ENCODE measurements around the gene ARAP1.

Gene ARAP1

DNA sequence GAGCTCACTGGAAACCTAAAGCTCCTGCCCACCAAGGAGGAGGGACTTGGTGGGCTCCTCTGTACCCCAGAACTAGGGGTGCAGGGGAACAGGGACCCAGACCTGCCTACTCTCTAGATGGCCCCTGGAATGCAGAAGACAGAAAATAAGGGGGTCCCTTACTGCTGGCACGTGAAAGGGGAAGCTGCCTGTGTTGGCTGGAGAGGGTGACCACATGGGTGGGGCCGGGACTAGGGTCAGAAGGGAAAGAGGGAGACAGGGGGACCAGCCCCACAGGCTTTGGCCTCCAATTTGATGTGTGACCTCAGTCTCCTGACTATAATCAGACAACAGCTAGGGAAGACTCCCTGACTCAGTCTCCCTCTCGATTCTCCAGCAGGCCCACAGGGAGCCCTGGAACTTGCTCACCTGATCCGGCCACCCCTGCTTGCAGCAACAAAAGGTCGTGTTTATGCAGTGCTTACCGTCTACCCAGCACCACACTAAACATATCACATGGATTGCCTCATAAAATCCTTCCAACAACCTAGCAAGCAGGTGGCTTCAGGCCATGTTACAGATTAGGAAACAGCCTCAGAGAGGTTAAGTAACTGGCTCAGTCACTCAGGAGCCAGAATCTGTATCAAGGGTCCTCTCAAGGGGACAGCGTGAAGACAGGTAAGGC lies 10.2 kb downstream of the ARAP1 start:
- DNase-seq = no peak

DNA sequence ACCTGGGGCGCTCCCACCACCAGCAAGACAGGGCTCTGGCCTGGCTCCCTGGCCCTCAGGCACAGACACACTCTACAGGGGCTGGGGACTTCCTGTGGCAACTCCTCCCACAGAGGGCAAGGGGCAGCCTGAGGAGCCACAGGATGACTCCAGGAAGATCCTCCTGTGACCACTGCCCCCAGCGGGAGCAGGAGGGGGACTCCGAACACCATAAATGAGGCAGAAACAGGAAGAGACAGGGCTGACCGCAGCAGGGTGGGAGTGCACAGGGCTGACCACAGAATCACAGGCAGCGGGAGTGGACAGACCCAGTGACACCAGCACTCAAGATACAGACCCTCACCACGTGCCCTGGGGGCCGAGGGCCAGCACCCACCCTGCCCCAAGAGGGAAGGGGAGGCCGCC lies 10.8 kb downstream of the ARAP1 start:
- no peak for DNase-seq

DNA sequence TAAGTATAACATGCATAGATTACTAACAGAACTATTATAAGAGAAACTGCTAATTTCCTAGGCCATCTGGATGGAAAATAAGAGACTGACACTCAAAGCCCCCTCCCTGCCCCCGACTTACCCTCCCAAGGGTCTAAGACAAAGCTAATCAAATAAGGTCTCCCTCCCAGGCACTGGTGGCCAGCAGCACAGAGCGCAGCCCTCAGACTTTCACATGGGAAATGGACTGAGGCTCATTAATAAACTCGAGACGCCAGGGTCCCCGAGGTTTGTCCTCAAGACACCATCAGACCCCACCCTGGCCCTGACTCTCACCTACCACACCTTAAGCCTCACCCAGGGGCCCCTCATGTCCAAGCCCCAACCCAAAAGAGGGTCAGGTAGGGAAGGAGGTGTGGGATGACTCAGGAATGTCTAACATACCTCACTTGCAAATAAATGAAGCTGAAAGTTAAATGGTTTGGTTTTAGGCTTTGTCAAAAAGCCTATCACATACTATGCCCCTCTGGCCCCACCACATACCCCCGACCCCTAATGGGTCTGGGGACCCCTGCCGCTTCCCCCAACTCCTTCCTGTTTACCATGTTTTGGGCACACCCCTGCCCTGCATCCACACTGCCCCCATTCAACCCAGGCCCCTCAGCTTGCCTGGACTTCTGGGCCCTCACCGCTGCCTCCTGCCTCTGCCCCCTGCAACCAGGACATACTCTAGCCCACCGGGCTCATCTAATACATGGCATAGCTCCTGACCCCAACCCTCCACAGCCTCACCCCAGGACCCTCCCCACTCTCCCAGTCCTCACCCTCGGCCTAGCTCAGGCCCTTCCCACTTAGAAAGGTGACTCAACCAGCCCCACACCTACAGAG lies 11.4 kb downstream of the ARAP1 start:
- DNase-seq = no peak

- no peak for DNase-seq
These were observed 12.2 kb downstream of the ARAP1 start for GRCh38 chr11:72740060-72740424.

- DNase-seq = no peak
These were observed 12.8 kb downstream of the ARAP1 start for GRCh38 chr11:72739240-72740059.

DNA sequence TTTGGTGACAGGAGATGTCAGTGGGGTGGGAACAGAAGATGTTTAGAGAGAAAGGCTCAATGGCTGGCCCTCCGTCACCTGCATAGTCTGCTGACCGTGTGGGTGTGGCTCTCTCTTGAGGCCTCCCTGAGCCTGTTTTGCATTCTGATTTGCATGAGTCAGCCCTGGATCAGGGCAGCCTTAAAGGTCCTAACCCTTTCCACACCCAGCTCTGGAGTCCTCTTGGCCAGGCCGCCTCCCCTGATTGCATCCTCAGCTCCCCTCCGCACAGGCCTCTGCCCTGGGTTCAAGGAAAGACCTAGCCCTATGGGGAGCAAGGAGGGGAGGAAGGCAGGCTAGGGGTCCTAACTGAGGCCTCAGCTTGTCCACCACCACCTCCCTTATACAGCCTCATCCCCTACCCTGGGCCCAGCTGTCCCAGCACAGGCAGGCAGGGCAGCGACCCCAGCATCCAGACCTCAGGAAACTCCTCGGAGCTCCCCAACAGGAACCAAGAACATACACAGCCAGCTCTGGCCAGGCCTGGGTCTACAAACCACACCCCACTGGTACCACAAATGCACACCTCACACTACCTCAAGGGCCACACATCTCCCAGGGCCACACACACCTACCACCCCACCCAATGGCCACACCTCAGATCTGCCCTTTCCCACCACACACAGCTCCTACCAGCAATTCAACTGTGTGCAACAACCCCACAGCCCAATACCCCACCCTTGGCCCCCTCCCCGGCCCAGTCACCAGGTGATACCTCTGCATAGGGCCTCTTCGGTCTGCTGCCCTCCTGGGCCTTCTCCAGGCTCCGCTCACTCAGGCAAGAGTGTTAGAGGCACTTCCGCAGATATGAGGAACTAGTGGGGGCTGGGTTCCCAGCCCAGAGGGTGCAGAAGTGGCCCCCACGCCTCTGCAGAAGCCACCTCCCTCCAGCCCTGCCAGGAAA lies 13.7 kb downstream of the ARAP1 start:
- no peak for DNase-seq

- DNase-seq = no peak
These were observed 14.9 kb downstream of the ARAP1 start for GRCh38 chr11:72737336-72737735.

GRCh38 chr11:72736452-72737069 lies 15.6 kb downstream of the ARAP1 start:
- DNase-seq = peak; percentile 79

DNA sequence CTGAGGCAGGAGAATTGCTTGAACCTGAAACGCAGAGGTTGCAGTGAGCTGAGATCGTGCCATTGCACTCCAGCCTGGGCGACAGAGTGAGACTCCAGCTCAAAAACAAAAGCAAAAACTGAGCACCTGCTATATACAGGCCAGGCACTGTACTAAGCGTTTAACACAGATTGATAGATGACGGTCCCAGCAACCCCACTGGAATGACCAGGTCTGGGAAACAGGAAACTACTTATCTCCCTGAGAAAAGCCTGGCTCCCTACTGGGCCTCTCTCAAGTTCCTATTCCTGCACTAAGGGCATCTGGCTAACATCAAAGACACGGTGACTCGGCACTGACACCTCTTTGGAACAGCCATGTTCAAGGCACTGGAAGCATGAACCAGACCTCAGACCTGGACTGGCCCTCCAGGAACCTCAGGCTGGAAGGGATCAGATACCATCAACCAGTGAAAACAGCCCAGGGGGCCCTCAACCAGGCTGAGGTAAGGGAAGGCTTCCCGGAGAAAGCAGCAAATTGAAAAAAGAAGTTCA lies 16.6 kb downstream of the ARAP1 start:
- no peak for DNase-seq

DNA sequence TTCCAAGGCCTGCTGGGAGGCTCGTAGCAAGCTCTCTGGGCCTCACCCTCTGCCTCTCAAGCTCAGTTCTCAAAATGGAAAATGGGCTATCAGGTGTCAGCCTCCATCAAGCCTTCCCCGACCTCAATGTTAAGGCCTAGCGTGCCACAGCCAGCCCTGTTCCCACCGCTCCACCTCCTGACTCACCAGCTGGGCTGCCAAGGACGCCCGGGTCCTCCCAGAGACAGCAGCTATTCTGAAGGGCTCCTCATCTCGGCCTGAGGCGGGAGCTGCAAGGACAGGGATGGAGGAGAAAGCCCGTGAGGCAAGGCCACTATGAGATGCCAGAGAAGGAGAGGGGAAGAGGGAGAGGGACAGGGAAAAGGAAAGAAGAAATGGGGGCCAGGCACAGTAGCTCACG lies 19.9 kb downstream of the ARAP1 start:
- no peak for DNase-seq

DNA sequence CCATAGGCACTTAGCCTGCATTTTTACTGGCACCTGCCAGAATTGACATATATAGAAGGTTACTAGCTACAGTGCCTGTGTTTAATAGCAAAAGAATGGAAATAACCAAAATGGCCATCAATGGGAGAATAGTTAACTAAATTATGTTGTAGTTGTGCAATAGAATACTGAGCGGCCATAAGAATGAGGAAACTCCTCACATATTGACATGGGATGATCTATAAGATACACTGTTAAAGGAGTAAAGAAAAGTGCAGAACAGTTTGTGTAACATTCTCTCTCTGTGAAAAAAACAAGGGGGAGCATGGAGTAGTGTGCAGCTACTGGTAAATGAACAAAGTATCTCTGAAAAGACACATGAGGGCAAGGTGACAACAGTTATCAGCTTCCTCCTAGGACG lies 21.5 kb downstream of the ARAP1 start:
- no peak for DNase-seq

DNA sequence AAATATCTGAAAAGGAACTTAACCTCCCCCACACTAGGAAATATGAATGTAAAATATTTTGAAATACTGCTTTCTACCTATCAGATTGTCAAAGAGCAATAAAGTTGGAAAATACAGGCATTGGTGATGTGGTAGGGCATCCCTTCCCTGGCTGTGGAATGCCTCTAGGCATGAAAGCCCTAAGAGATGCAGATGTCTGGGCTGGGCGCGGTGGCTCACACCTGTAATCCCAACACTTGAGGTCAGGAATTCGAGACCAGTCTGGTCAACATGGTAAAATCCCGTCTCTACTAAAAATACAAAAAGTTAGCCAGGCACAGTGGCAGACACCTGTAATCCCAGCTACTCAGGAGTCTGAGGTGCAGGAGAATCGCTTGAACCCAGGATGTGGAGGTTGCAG lies 22.0 kb downstream of the ARAP1 start:
- DNase-seq = no peak

- no peak for DNase-seq
These were observed 24.7 kb downstream of the ARAP1 start for GRCh38 chr11:72727521-72727920.

GRCh38 chr11:72726266-72727220 lies 25.7 kb downstream of the ARAP1 start:
- no peak for DNase-seq

DNA sequence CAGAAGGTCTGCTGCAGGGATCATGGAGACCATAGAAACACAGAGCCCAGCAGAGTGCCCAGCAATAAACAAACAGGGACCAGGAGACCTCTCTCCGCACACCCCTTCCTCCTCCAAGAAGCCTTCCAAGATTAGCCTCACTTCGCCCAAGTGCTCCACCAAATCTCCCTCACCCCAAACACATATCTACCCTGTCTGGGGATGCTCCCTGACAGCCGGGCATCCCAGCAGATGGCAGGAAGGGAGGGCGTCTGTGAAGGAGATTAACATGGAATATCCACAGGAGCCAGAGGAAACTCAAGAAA lies 26.5 kb downstream of the ARAP1 start:
- DNase-seq = no peak

- DNase-seq = peak; percentile 83
These were observed 27.1 kb downstream of the ARAP1 start for GRCh38 chr11:72724851-72725723.

- no peak for DNase-seq
These were observed 28.1 kb downstream of the ARAP1 start for GRCh38 chr11:72724021-72724551.

DNA sequence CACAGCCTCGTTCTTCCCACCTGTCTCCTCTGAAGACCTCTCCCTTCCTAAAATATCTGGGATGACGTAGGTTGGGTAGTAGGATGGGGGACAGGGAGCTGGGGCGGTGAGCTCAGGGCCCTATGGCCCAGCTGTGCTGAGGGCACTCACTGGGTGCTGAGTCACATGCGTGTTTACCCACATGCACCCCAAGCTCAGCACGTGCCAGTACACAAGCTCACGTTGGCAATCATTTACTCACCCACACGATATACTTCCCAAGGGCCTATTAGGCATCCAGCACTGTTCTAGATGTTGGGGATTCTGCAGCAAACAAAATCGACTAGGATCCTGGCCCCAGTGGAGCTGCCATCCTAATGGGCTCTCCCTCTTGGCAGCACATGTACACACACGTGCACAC lies 28.7 kb downstream of the ARAP1 start:
- DNase-seq = no peak

DNA sequence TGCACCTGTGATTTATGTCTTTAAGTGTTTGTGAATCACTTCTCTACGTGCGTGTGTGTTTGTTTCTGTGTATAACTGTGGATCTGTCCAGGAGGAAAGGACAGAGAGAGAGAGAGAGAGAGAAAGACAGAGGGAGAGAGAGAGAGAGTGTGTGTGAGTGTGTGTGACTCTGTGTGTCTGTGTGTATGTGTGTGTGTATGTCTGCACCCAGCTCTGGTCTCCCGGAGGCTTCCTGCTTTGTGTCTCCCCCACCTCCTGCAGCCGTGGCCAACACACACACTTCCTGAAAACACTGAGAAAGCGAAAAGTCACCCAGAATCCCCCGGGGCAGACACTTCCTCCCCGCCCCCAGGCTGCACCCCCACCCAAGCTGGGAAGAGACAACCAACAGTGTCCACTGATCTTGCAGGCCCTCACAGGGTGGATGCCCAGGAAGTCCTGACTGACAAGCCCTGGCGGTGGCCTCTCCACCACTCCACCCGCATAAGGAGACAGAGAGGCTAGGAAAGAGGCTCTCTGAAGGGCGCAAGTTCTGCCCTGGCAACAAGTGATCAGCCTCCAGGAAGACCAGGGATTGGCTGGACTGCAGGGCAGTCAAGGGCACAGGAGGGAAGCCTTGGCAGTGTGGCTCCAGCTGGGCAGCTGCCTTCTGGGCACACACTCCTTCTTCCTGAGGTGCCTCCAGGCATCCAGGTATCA lies 30.0 kb downstream of the ARAP1 start:
- DNase-seq = peak; percentile 85

Data from central memory CD4-positive, alpha-beta T cell (primary cell).